GM19397 (cell line): ENCODE measurements around the gene PROX1.

ENCODE experiments used
- ATAC-seq: cut with Tn5 transposase; IDR thresholded peaks from one replicate; pipeline ENCODE4 v1.9.1; 2021; ENCODE audit warnings: mild to moderate bottlenecking, moderate library complexity; ENCODE audit not compliant: unreplicated experiment

PROX1 gene

DNA sequence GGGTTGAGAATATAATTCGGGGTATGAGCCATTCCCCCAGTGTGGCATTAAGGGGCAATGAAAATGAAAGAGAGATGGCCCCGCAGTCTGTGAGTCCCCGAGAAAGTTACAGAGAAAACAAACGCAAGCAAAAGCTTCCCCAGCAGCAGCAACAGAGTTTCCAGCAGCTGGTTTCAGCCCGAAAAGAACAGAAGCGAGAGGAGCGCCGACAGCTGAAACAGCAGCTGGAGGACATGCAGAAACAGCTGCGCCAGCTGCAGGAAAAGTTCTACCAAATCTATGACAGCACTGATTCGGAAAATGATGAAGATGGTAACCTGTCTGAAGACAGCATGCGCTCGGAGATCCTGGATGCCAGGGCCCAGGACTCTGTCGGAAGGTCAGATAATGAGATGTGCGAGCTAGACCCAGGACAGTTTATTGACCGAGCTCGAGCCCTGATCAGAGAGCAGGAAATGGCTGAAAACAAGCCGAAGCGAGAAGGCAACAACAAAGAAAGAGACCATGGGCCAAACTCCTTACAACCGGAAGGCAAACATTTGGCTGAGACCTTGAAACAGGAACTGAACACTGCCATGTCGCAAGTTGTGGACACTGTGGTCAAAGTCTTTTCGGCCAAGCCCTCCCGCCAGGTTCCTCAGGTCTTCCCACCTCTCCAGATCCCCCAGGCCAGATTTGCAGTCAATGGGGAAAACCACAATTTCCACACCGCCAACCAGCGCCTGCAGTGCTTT is 9.4 kb downstream of the PROX1 start:
- ATAC-seq = no peak

GRCh38 chr1:213997772-213998107 is 10.0 kb downstream of the PROX1 start:
- ATAC-seq = no peak

GRCh38 chr1:213998785-213999184 is 11.0 kb downstream of the PROX1 start:
- no peak for ATAC-seq

DNA sequence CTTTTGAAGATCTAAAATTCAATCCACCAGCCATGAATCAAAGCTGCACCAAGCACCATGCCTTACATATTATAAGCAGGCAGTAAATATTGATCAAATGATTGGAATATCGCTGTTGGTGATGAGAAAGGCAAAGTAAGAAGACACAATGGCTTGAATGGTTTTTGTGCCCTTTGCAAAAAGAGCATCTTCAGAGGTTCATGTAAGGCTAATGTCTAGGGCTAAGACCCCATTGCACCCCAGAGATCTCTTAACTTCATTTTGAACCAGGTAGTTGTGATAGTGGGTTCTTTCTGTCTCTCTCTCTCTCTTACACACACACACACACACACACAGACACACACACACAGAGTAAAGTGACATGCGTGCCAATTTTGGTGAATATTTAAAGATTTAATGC is 12.0 kb downstream of the PROX1 start:
- no peak for ATAC-seq

GRCh38 chr1:214002060-214002459 is 14.3 kb downstream of the PROX1 start:
- no peak for ATAC-seq

GRCh38 chr1:214002472-214002871 is 14.7 kb downstream of the PROX1 start:
- no peak for ATAC-seq

GRCh38 chr1:214003233-214003632 is 15.5 kb downstream of the PROX1 start:
- ATAC-seq = no peak

- ATAC-seq = no peak
Observed at GRCh38 chr1:214004014-214004413, 16.2 kb downstream of the PROX1 start.

GRCh38 chr1:214004795-214005194 is 17.0 kb downstream of the PROX1 start:
- no peak for ATAC-seq

- ATAC-seq = no peak
Observed at GRCh38 chr1:214005708-214006107, 17.9 kb downstream of the PROX1 start.

DNA sequence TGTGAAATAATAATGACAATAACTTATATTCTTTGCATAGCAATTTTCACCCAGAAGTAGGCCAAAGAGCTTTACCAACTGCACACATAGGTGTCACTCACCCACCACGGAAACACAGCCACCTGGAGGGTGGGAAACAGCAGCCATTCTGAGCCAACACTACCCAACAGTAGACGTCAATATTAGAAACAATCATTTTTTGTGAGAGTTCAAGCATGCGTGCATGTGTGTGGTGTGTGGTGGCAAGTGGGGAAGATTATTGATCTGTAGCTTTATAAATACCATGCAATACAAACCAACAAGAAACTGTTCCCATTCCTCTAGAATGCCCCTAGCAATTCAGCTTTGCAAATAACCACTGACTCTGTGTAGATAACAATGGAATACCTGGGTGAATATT is 19.1 kb downstream of the PROX1 start:
- ATAC-seq = no peak

GRCh38 chr1:214008347-214008746 is 20.6 kb downstream of the PROX1 start:
- ATAC-seq = no peak

GRCh38 chr1:214008791-214009422 is 21.1 kb downstream of the PROX1 start:
- ATAC-seq = no peak

- ATAC-seq = no peak
Observed at GRCh38 chr1:214009423-214010196, 21.8 kb downstream of the PROX1 start.

- no peak for ATAC-seq
Observed at GRCh38 chr1:214010197-214010573, 22.4 kb downstream of the PROX1 start.

DNA sequence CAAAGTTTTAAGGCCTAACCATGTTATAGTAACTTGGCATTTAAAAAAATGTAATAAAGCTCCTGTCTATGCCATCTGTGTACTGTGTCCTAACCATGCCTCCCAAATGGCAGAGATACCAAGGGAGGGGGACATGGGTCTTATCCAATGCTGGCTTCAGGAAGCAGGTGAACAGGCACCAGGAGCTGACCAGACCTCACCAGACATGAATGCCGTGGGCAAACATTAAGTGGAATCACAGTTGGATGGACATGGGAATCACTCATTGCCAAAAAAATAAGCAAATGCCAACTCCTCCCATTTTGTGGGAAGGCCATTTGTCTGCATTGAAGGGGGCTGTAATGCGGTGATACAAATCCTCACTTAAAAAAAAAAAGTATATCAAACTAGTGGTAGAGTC is 22.9 kb downstream of the PROX1 start:
- ATAC-seq = no peak

DNA sequence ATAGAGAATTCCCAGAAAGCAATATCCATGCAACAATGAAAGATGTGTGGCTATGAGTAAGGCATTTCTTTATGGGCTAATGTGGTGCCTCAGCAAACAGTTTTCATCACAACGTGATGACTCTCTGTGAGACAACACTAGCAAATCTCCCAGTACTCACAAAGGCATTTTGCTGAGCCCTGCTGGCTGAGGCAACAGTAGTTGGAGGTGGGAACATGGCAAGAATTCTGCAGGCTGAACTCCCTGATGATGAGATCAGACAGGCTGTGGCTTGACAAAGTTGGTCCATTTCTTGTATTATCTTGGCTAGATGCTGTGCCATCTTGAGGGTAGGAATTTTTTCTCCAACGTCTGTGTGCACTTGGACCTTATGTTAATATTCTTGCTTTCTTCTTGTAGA is 24.6 kb downstream of the PROX1 start:
- no peak for ATAC-seq

- no peak for ATAC-seq
Observed at GRCh38 chr1:214013614-214014377, 26.0 kb downstream of the PROX1 start.

DNA sequence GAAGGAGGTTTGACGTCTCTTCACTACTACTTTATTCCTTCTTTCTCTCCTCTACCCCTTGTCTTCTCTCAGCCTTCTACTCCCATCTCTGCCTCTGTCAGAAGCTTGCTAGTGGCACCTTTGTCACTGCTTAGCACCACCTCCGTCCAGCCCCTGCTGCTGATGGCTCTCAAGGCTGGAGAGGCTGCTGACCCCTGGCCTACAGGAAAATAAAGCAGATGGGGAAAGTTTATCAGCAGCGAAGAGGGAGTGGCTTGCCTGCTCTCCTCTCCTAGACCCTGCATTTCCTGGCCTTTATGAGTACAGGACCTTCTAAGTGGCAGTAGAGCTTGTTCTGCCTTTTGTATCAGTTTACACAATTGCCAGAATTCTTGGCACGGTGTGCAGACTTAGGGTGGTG is 27.0 kb downstream of the PROX1 start:
- ATAC-seq = no peak

- no peak for ATAC-seq
Observed at GRCh38 chr1:214017191-214017982, 29.6 kb downstream of the PROX1 start.
